ENCODE results near the gene FKBP7. TPM values are rescaled to one million over a fixed set of nuclear protein-coding genes. Genes with fewer than 3 reads are reported as not detected.

FKBP7 gene
- total RNA-seq, 1 experiment from 2014 or later = 18.4 TPM

- BruUV-seq (replicated peaks) = no TSS peak
- Histone ChIP-seq H3K27ac (ENCODE audit: low read depth, low read length, poor library complexity, severe bottlenecking) (no peak overlapping the region), H3K27me3 (replicated peaks; ENCODE audit: insufficient read depth, low read depth, low read length, poor library complexity) (no peaks in the 10 kb centered on the region), H3K4me1 (ENCODE audit: insufficient read depth, low read length, poor library complexity, severe bottlenecking) (peaks cover 22% of the 10 kb centered on the region), H3K9me3 (ENCODE audit: low read depth, low read length, poor library complexity, severe bottlenecking) (no peaks in the 10 kb centered on the region), H3K4me3 (ENCODE audit: low read depth, low read length, poor library complexity, severe bottlenecking) (no peak overlapping the region), H3K36me3 (ENCODE audit: insufficient read depth, low read length, poor library complexity, severe bottlenecking) (no peaks in the 10 kb centered on the region)
- peak; percentile 25 for DNase-seq (ENCODE audit: low spot score)
- intact Hi-C loops (cut with micrococcal nuclease; ENCODE audit: unreplicated experiment) = loop anchor here (10.0 kb wide), 1 partner anchor 224 kb away; the partner anchor contains the start of gene OSBPL6
- TF ChIP-seq CTCF (conservative IDR thresholded peaks at IDR 0.05; ENCODE audit: low read depth, low read length) (peak; percentile 43), EZH2 (IDR thresholded peaks at IDR 0.05; ENCODE audit: borderline replicate concordance, low read depth, low read length, poor library complexity, severe bottlenecking) (no peak)
- ChIA-PET CTCF (no interaction called here), POLR2A (ENCODE audit: low non-redundant PET) (interaction anchor here (0.6 kb wide), 1 partner anchor 109 kb away, joined by 16 read pairs; no protein-coding TSS in a partner anchor)
Measured at GRCh38 chr2:178419123-178419522, 59.3 kb downstream of the FKBP7 start.

GRCh38 chr2:178418426-178418825, 60.0 kb downstream of the FKBP7 start:
- TF ChIP-seq CTCF (conservative IDR thresholded peaks at IDR 0.05; ENCODE audit: low read depth, low read length) (no peak), EZH2 (IDR thresholded peaks at IDR 0.05; ENCODE audit: borderline replicate concordance, low read depth, low read length, poor library complexity, severe bottlenecking) (no peak)
- H3K9me3 ChIP-seq (ENCODE audit: low read depth, low read length, poor library complexity, severe bottlenecking) = no peaks in the 10 kb centered on the region
- no TSS peak for BruUV-seq (replicated peaks)
- no peaks in the 10 kb centered on the region for H3K36me3 ChIP-seq (ENCODE audit: insufficient read depth, low read length, poor library complexity, severe bottlenecking)
- H3K4me1 ChIP-seq (ENCODE audit: insufficient read depth, low read length, poor library complexity, severe bottlenecking) = peaks cover 22% of the 10 kb centered on the region
- H3K4me3 ChIP-seq (ENCODE audit: low read depth, low read length, poor library complexity, severe bottlenecking) = no peak overlapping the region
- intact Hi-C loops (cut with micrococcal nuclease; ENCODE audit: unreplicated experiment) = loop anchor here (10.0 kb wide), 1 partner anchor 224 kb away; the partner anchor contains the start of gene OSBPL6
- H3K27me3 ChIP-seq (replicated peaks; ENCODE audit: insufficient read depth, low read depth, low read length, poor library complexity) = no peaks in the 10 kb centered on the region
- ChIA-PET CTCF (no interaction called here), POLR2A (ENCODE audit: low non-redundant PET) (no interaction called here)
- DNase-seq (ENCODE audit: low spot score) = no peak
- H3K27ac ChIP-seq (ENCODE audit: low read depth, low read length, poor library complexity, severe bottlenecking) = no peak overlapping the region

GRCh38 chr2:178417916-178418315, 60.5 kb downstream of the FKBP7 start:
- Histone ChIP-seq H3K4me1 (ENCODE audit: insufficient read depth, low read length, poor library complexity, severe bottlenecking) (peaks cover 22% of the 10 kb centered on the region), H3K9me3 (ENCODE audit: low read depth, low read length, poor library complexity, severe bottlenecking) (no peaks in the 10 kb centered on the region), H3K4me3 (ENCODE audit: low read depth, low read length, poor library complexity, severe bottlenecking) (no peak overlapping the region), H3K27ac (ENCODE audit: low read depth, low read length, poor library complexity, severe bottlenecking) (no peak overlapping the region), H3K36me3 (ENCODE audit: insufficient read depth, low read length, poor library complexity, severe bottlenecking) (no peaks in the 10 kb centered on the region), H3K27me3 (replicated peaks; ENCODE audit: insufficient read depth, low read depth, low read length, poor library complexity) (no peaks in the 10 kb centered on the region)
- no peak for DNase-seq (ENCODE audit: low spot score)
- ChIA-PET POLR2A (ENCODE audit: low non-redundant PET) (no interaction called here), CTCF (no interaction called here)
- BruUV-seq (replicated peaks) = no TSS peak
- no peak for TF ChIP-seq EZH2 (IDR thresholded peaks at IDR 0.05; ENCODE audit: borderline replicate concordance, low read depth, low read length, poor library complexity, severe bottlenecking)
- no peak for TF ChIP-seq CTCF (conservative IDR thresholded peaks at IDR 0.05; ENCODE audit: low read depth, low read length)
- intact Hi-C loops (cut with micrococcal nuclease; ENCODE audit: unreplicated experiment) = loop anchor here (10.0 kb wide), 1 partner anchor 223 kb away; the partner anchor contains the start of gene OSBPL6

Data from A673 (cell line).